Measurements from ENCODE around the gene SELENOW. TPM values are rescaled to one million over a fixed set of nuclear protein-coding genes. Genes with fewer than 3 reads are reported as not detected.
"Not testable (repeated sequence)": the region's sequence is repeated elsewhere in the genome, so short reads cannot be mapped to it uniquely, and the experiment has no call there.

The SELENOW gene
- total RNA-seq, 4 donors from 2014 or later: 185 to 477 (median 324) TPM

GRCh38 chr19:47766670-47767069, 11.8 kb upstream of the SELENOW start:
- Histone ChIP-seq H3K4me3 (no peak overlapping the region), H3K27me3 (no peaks in the 10 kb centered on the region), H3K36me3 (no peaks in the 10 kb centered on the region), H3K27ac (no peak overlapping the region), H3K9me3 (no peaks in the 10 kb centered on the region), H3K4me1 (peaks cover 0 to 9% (median 0%) of the 10 kb centered on the region in 3 donors)
- 79% methylated on average over 7 of the region's 7 CpGs for WGBS, 2 donors
- TF ChIP-seq POLR2A (IDR thresholded peaks at IDR 0.05): no peak
- TF ChIP-seq CTCF (IDR thresholded peaks at IDR 0.05): no peak
- intact Hi-C loops (cut with DNase I): no loop called here
- no peak for DNase-seq

GRCh38 chr19:47767349-47767748, 11.2 kb upstream of the SELENOW start:
- Histone ChIP-seq H3K36me3 (no peaks in the 10 kb centered on the region), H3K27ac (no peak overlapping the region), H3K27me3 (no peaks in the 10 kb centered on the region), H3K4me3 (no peak overlapping the region), H3K4me1 (peaks cover 0 to 9% (median 0%) of the 10 kb centered on the region in 3 donors), H3K9me3 (no peaks in the 10 kb centered on the region)
- TF ChIP-seq CTCF (IDR thresholded peaks at IDR 0.05): no peak
- no peak for TF ChIP-seq POLR2A (IDR thresholded peaks at IDR 0.05)
- no peak for DNase-seq
- intact Hi-C loops (cut with DNase I): no loop called here
- WGBS, 2 donors: 48 to 85% methylated on average over 2 of the region's 2 CpGs

GRCh38 chr19:47768604-47769003, 9.9 kb upstream of the SELENOW start:
- no peak overlapping the region for H3K27ac ChIP-seq
- H3K4me3 ChIP-seq: no peak overlapping the region
- no peaks in the 10 kb centered on the region for H3K9me3 ChIP-seq
- 80 to 86% methylated on average over 1 of the region's 2 CpGs for WGBS, 2 donors
- no peaks in the 10 kb centered on the region for H3K36me3 ChIP-seq
- H3K27me3 ChIP-seq: no peaks in the 10 kb centered on the region
- no peak for DNase-seq
- intact Hi-C loops (cut with DNase I): no loop called here
- H3K4me1 ChIP-seq: peaks cover 0 to 9% (median 0%) of the 10 kb centered on the region in 3 donors
- no peak for TF ChIP-seq POLR2A (IDR thresholded peaks at IDR 0.05)
- no peak for TF ChIP-seq CTCF (IDR thresholded peaks at IDR 0.05)

GRCh38 chr19:47769534-47769933, 9.0 kb upstream of the SELENOW start:
- intact Hi-C loops (cut with DNase I): no loop called here
- 72 to 80% methylated on average over 3 of the region's 3 CpGs for WGBS, 2 donors
- no peaks in the 10 kb centered on the region for H3K36me3 ChIP-seq

GRCh38 chr19:47771291-47771690, 7.2 kb upstream of the SELENOW start:
- 74 to 77% methylated on average over 6 of the region's 6 CpGs for WGBS, 2 donors
- intact Hi-C loops (cut with DNase I); H3K9me3 ChIP-seq: not testable (repeated sequence)

More at GRCh38 chr19:47769534-47769933, 9.0 kb upstream of the SELENOW start:
- no peaks in the 10 kb centered on the region for H3K9me3 ChIP-seq
- no peak overlapping the region for H3K4me3 ChIP-seq
- DNase-seq: no peak
- H3K27me3 ChIP-seq: no peaks in the 10 kb centered on the region
- H3K27ac ChIP-seq: no peak overlapping the region
- no peak for TF ChIP-seq CTCF (IDR thresholded peaks at IDR 0.05)
- TF ChIP-seq POLR2A (IDR thresholded peaks at IDR 0.05): no peak
- H3K4me1 ChIP-seq: peaks cover 0 to 9% (median 0%) of the 10 kb centered on the region in 3 donors

GRCh38 chr19:47776568-47776967, 1.9 kb upstream of the SELENOW start:
- 20 to 52% methylated on average over 4 of the region's 4 CpGs for WGBS, 2 donors

More at GRCh38 chr19:47771291-47771690, 7.2 kb upstream of the SELENOW start:
- not testable (repeated sequence) for H3K27ac ChIP-seq, H3K4me1 ChIP-seq, H3K27me3 ChIP-seq, H3K4me3 ChIP-seq, DNase-seq, H3K36me3 ChIP-seq

GRCh38 chr19:47777245-47778048, 1.1 kb upstream of the SELENOW start:
- peak overlapping the region; percentile 99 to 100 (median 99) for H3K27ac ChIP-seq
- H3K9me3 ChIP-seq; intact Hi-C loops (cut with DNase I); H3K27me3 ChIP-seq; DNase-seq: not testable (repeated sequence)
- peak overlapping the region; percentile 84 to 98 (median 94) for H3K4me3 ChIP-seq
- peaks cover 25 to 58% (median 41%) of the 10 kb centered on the region in 3 donors for H3K4me1 ChIP-seq
- 58 to 62% methylated on average over 16 to 17 of the region's 23 CpGs for WGBS, 2 donors
- H3K36me3 ChIP-seq: peaks cover 7 to 21% (median 9%) of the 10 kb centered on the region in 3 donors

More at GRCh38 chr19:47776568-47776967, 1.9 kb upstream of the SELENOW start:
- H3K9me3 ChIP-seq: no peaks in the 10 kb centered on the region
- no peak for TF ChIP-seq POLR2A (IDR thresholded peaks at IDR 0.05)
- TF ChIP-seq CTCF (IDR thresholded peaks at IDR 0.05): no peak
- H3K36me3 ChIP-seq: peaks cover 7 to 13% (median 8%) of the 10 kb centered on the region in 3 donors
- peak overlapping the region; percentile 64 to 99 (median 99) for H3K27ac ChIP-seq
- peaks cover 25 to 49% (median 34%) of the 10 kb centered on the region in 3 donors for H3K4me1 ChIP-seq
- no peaks in the 10 kb centered on the region for H3K27me3 ChIP-seq
- DNase-seq: no peak
- H3K4me3 ChIP-seq: no peak overlapping the region
- intact Hi-C loops (cut with DNase I): no loop called here

All from esophagus squamous epithelium (tissue), 5 donors.